HG03571 (cell line): Measurements from ENCODE around the gene UBE2D2.

ENCODE experiments used
- ATAC-seq: cut with Tn5 transposase; IDR thresholded peaks from one replicate; pipeline ENCODE4 v1.9.1; 2021; ENCODE audit not compliant: unreplicated experiment

The UBE2D2 gene

DNA sequence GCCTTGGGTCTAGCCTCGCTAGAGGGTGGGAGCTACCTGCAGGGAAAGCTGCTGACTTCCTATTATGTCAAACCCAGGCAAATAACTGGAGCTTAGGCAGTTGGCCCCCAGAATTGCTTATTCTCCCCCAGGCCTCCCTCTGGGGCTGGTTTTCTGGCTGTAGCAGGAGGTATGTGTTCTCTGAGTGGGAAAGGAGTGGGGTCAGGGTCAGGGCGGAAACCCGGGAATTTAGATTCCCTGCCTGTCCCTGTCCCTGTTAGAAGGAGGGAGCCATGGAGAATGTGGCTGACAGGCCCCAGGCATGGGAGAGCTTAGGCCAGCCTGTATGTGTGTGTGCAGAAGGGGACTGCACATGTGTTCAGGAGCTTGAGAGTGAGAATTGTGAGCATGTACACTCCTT, 73.4 kb downstream of the UBE2D2 start:
- no peak for ATAC-seq

DNA sequence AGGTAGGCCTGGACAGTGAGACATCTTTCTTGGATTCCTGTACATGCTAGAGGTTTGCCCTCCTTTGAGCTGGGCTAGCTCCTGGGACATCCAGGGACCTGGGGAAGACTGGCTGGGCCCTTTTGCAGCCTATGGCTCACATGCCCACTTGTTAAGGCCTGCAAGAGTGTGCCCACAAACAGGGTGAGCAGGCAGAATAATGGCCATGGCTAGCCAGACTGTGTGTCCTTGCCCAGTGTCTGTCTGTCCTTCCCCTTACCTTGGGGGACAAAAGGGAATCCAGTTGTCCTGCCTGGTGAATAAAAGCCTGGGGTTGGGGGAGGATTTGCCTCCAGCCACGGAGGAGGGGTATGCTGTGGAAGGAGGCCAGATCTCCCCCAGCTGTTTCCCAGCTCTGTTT, 74.1 kb downstream of the UBE2D2 start:
- no peak for ATAC-seq

DNA sequence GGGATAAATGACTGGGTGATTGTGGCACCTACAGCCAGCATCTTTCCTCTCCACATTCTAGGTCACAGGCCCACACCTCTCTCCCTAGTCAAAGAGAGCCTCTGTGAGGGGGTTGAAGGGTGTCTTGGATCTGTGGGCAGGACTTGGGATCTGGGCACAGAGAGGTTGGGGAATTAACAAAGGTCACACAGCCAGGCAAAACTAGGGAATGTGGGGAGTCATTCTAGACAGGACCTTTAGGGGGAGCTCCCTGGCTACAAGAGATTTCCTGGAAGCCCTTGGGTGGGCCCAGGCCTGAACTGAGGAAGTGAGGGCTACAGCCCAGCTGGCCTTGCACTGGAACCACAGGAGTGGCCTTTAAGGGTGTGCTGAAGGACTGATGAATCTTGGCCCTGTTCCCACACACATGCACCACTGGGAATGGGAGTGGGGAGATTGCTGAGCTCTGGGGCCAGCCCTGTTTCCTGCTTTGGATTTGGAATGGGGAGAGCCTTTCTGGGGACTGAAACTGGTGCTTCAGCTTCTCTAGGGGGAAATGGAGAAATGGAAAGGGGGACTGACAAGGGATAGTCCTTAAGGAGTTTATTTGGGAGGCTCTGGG, 74.6 kb downstream of the UBE2D2 start:
- no peak for ATAC-seq

DNA sequence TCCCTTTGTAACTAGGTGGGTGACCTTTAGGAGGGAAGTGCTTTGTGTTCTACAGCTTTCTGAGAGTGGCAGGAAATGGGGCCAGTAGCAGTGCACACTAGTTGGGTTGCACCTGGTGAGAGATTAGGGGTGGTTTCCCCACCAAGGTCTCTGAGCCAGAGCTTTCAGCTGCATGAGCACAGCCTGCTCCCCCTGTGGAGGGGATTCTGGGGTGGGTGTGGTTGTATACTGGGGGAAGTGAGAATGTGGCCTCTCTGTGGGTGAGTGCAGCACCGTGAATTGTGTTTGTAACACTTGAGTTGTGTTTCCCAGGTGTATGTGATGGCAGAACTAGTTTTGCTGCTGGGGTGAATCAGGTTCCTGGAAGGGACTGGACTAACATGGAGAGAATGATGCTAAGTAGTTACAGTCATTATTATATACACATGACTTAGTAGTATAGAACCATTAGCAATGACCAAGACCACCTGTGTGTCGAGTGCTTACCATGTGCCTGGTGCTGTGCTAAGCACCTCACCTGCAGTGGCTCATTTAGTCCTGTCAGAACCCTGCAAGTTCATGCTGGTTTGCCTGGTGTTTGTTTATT, 75.2 kb downstream of the UBE2D2 start:
- ATAC-seq: peak; percentile 73

DNA sequence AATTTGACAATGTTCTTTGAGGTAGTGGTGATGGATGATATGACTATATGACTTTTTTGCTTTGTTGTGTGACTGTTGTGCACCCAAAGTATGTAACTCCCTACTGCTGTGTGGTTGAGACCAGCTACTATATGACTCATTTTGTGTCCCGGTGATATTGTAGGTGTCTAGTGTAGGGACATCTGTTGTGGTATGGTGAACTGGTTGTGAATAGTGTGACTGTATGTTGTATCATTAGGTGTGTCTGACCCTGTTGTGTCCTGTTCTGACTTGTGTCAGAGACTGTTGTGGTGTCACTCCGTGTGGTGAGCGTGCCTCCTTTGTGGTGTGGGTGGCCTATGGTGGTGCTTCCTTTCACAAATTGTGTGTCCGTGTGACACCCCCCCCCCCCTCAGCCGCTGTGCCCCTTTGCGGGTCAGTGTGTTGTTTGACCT, 75.9 kb downstream of the UBE2D2 start:
- ATAC-seq: no peak

DNA sequence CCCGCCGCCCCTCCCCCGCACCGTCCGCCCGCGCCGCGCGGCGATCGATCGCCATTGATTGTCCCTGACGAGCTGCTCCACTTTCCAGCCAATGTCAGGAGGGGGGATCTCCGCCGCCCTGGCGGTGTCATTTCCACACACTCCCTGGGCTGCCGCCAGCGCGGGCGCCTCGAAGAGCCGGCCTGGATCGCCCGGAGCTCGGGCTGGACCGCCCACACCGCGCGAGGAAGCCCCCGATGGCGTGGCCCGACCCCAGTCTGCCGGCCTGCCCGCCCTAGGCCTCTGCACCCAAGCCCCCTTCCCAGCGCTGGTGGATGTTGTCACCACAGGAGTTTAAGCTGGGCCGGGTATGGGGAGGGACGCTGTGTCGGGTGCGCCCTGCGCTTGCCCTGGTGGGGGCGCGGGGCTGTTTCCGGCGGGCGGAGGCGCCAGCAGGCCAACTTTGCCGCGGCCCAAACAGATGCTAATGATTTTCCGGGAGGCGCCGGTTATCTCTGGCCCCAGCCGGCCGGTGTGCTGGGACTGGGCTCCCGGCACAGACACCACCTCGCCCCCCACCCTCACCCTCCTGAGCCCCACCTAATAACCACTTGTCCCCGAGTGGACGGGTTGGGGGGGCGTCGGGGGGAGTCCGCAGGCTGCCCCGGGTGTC, 76.4 kb downstream of the UBE2D2 start:
- peak; percentile 24 for ATAC-seq

DNA sequence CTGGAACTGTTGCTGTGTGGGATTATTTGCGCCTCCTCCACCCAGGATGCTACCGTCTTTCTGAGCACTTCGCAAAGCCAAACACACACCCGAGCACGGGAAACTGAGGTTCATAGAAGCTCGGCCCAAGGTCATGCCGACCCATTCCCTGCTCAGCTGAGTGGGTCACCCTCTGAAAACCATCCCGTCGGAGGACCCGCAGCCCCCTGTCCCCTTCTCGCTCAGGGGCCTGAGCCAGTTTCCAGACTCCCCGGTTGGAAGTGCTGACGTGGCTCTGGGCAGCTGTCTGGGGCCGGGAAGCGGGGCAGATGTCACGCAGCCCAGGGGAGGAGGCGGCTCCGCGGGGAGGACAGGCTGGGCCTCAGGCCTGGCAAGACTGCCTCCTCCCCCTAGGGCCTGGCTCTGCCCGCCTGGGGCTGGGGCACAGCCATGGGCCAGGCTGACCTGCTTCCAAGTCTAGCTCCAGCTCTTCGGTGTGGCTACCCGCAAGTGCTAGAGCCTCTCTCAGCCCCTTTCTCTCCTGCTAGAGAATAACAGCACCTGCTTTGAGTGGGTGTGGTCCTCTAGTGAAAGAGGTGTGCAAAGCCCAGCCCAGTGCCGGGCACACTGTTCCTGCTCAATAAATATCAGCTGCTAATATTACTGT, 77.1 kb downstream of the UBE2D2 start:
- no peak for ATAC-seq

DNA sequence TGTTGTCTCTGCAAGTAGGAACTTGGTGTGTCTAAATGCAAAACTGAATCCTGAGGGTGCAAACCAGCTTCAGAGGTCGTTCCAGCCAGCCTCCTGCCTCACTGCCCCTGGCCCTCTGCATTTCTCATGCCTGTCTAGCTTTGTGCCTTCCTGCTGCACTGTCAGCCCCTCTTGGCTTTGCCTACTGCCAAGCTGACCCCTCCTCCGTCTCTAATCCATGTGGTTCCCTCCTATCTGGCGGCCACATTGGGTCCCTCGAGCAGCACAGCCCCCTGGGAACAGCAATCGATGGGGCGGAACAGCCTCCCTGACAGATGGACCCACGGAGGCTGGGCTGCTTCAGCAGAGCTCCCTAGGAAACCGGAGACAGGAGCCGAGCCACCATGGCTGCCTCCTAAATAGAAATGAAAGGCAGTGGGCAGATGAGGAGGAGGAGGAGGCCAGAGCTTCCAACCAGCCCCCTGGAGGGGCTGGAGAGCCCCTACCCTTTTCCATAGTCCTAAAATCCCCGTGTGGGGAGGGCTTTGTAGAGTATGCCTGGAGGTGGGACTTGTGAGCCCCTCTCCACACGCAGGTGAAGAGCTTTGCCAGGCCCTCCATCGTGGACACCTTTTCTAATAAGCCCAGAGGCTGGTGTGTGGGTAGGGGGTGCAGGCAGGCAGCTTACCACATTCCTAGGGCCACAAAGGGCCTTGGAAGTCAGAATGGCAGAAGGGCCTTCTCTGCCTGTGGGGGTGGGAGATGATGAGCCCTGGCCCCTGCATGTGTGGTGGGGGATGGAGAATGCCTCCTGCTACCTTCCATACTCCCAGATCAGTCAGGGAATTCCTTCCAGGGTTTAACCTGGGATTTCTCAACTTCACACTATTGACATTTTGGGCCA, 77.8 kb downstream of the UBE2D2 start:
- no peak for ATAC-seq

DNA sequence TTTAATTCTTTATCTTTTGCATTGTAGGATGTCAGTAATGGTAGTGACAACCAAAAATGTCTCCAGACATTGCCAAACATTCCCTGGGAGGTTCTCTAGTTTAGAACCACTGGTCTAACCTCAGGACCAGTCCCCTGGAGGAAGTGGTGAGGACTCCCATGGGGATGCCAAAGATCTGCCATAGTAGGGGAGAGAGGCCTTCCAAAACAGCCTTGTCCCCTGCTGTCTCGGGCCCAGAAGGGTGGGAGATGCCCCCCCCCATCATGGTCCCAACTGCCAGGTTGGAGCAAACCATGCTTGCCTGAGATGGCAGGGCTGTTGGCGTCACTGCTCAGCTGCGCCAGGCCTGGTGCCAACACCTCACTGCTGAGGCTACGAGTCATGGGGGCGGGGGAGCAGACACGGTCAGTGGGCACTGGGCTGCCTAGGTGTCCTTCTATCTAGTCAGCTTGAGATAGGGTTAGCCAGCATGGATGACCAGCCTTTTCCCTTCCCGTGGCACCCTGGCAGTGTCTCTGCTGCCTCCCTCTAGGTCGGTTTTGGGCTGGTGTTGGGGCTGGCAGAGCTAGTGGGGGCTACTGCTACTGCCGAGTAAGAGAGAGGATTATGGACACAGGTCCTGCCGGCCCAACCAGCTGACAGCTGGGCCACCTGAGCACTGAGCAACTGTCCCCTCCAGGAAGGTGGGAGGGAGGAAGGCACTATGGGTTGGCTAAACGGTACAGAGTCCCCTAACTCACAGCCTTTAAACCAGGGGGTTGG, 78.7 kb downstream of the UBE2D2 start:
- no peak for ATAC-seq

DNA sequence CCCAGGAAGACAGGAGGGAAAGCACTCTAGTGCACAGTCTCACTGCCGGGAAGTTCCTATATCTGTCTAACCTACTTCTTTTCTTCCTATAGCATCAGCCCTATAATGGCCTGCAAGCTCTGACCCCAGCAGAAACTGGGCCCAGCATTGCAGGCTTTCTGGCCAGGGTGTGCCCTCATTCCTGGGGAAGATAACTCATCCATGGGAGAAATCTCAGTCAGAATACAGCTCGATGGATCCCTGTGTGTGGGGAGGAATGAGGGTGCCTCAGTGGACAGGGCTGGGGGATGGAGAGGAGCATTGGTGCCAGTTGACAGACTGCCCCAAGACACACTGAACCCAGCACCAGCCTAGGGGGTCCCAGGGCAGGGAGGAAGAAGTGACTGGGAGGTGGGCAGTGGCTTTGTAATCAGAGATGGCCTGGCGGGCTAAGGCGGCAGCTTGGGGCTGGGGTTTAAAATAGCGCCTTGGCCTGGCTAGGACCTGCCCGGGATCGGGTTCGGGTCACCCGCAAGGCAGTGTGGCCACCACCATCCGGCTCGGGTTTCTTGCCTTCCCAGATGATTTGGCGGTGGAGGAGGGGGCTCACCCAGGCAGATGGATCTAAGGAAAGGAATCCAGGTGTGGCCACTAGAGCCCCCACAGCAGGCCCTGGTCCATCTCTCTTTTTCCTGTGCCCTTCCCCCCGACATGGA, 79.4 kb downstream of the UBE2D2 start:
- no peak for ATAC-seq

DNA sequence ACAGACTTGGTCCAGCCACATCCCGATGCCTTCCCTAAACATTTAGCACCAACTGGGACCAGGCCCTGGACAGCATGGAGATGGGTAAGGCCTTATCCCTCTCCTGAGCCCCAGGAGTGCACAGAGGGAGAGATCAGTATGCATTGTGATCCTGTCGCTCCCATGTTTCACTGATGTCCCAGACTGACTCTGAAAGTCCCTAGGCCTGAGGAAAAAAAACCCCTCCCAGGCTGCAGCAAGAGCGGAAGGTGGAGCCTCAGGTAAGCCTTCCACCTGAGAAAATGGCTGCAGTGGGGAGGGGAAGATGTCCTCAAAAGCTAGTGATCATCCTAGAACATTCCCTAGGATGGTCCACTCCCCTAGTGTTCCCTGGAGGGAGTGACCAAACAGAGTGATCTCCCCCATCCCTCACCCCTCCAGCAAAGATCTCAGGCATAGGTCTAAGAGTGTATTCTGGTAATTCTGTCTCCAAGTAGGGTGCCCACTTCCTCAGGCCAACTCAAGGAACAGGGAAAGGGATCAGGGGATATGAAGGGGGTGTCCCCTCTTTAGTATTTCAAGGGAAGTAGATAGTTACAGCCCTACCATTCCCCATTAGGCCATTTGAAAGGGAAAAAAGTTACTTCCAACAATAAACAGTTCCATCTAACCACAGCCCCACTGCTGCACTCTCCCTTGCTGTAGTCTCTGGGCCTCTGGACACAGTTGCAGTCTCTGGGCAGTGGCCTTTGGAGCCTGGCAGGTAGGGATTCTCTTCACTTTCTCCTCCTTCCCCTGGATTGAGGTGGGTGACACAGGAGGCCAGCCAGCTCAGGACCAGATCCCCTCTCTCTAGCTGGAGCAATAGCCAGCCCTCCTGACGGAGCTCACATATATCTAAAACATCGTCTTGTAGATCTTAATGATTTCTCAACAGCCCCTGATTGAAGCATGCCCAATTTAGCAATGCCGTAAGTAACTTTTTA, 80.3 kb downstream of the UBE2D2 start:
- ATAC-seq: no peak

DNA sequence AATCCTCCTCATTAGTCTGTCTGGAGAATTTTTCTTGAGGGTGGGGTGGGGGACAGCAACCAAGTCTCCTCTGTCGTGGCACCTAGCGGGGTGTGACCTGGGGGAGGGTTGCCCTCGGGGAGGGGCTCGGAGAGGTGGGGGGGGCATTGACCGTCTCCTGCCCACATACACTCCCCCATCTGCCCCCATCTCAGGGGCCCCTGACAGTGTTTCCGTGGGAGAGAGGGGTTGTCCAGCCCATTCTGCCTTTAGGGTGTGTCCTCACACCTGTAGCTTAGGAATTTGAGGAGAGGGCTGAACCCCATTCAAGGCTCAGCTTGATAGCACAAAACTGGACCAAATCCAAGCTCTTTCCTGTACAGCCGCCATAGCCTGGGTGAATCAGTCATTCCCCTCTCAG, 81.1 kb downstream of the UBE2D2 start:
- ATAC-seq: no peak

DNA sequence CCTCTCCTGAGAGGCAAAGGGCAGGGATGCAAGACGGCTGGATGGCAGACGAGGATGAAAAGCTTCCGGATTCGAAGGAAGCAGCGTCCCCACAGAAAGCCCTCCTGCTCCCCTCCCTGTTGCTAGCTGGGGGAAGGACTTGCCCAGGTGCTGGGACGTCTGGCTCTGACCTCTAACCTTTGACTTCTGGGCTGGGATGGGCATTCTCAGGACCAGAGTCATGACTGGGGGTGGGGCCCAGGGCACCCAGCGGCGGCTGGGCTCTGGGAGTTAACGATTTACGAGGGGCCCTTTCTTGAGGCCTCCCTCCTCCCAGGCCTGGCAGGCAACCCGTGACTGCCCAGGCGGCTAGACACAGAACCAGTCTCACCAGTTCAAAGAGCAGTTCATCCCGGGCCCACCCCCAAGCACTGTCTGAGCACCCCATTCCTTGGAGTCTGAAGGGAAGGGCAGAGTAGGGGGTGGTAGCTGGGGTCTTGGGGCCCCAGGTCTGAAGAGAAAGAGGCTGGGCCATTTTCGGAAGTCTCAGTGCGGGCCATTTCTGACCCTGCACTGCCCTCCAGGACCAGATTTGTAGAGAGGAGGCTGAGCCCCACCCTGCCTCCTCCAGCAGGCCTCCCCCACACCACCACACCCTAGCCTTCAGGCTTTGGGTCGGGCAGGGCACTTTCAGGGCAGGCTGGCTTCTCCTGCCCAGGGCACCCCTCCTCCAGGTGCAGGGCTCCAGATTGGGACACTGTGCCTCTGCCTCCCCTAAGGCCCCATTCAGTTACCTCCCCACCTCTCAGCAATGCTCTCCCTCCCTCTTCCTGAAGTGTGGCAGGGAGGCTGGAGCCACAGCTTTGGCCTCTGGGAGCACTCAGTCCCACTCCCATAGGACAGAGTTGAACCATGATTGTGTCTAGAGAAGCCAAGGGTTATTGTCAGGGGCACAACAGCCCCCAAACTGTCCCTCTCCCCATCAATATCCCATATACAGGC, 82.0 kb downstream of the UBE2D2 start:
- ATAC-seq: no peak

DNA sequence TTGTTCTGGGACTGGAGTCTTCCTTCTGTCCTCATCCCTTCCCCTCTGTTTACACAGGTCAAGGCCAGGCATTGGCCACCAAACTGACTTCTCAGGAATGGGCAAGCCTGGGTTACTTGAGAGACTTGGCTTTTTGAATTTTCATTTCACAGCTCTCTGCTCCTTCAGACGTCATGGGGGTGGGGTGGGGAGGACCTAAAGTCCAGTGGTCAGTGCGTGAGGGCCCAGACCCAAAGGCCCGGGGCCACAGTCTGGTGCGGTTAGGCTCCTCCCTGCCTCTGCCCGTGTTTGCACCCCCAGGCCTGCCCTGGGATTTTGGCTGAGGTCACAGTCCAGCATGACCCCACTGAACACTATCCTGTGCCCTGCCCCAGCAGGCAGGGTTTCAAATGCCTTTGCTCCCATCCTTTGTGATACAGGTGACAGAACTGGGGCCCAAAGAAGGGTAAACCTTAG, 82.9 kb downstream of the UBE2D2 start:
- no peak for ATAC-seq

DNA sequence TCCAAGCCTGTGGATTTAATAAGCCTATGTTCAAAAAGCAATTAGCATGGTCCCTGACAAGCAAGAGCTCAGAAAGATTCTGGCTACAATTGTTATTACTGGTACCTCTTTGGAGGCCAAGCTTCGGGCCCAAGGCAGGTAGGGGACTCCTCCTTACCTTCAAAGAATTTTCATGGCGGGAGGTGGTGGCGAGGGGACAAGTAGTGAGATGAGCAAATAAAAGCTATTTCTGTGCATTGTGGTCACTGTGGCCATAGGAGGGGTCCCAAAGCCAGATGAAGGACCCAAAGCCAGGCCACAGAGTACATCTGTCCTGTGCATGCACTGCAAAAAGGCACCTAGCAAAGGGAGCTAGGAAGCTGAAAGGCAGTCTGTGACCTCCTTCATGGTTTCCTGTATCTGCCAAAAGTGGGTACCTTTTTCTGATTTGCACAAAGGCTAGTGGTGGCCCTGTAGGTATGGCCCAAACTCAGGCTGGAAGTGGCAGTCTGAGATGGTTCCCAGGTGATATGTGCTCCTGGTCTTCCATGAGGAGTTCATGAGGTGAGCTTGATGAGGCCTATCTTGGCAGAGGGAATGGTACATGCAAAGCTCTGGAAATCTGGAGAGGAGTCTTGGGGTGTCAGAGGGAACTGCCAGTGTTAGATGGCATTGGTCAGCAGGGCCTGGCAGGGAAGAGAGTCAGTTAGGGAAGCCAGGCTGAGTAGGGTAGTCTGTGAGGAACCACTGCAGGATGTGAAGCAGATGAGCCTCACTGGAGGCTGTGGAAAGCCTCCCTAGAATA, 83.7 kb downstream of the UBE2D2 start:
- no peak for ATAC-seq

DNA sequence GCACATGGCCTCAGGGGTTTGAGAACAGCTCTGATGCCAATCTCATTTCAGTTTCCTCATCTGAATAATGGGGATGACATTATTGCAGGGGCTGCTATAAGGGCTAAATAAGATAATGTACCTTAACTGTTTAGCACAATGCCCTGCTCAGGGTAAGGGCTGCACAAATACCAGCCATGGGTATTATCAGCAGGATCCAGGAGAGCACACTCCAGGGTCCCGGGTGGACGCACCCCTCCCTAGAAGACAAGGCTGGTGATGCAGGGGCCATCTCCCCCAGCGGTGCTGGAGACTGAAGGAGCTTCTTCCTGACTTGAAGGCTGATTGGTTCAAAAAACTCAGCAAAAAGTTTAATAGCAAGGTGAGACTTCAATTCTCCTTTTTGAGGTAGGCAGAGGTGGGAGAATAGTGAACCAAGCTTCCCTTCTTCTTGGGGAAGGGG, 84.3 kb downstream of the UBE2D2 start:
- ATAC-seq: no peak

DNA sequence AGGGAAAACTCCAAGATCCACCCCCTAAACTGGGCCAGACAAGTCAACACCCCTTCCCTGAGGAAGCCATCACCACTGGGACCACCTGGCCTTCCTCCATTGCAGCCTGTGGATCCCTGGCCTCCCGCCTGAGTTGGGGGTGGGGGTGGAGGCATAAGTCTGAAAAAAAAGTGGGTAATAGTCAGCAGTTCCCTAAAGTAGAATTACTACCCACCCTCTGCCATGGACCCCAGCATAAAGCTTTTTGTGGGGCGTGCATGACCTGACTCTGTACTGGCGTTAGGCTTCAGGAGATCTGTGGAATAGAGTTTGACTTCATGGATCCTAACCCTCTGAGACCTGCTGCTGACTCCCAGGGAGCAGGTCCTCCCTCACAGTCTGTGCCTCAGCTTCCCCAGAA, 85.0 kb downstream of the UBE2D2 start:
- ATAC-seq: no peak
